ENCODE results near the gene PMPCA.

GRCh38 chr9:136401173-136401922 is 9.1 kb upstream of the PMPCA start:
- TF ChIP-seq POLR2AphosphoS5 (IDR thresholded peaks at IDR 0.05) (no peak), CTCF (IDR thresholded peaks at IDR 0.05) (no peak)
